IPS-NIHi11 (cell line): ENCODE data around the gene NXPH1.
"Not testable (repeated sequence)": the region's sequence is repeated elsewhere in the genome, so short reads cannot be mapped to it uniquely, and the experiment has no call there.

ENCODE experiments used
- DNase-seq: peaks from one replicate; pipeline ENCODE4 v3.0.0; 2012; ENCODE audit warnings: mixed read lengths, low spot score

NXPH1 gene

DNA sequence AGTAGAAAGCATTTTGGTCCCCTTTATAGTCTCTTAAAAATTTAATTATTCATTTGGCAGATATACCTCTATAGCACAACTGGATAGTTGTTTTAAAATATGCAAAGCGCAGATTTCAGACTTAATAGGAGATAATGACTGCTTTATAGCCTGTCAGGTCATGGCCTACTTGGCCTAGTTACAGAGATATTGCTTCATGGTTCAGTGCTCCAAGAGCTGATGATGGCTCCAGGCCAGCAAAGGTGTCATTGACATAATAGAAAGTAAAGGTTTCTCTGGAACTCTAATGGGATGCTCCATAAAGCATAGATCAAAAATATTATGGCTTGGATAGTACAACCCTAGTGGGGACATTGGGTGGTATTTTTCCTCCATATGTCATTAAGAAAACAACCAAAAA lies 285.7 kb downstream of the NXPH1 start:
- no peak for DNase-seq

GRCh38 chr7:8724080-8724718 lies 290.8 kb downstream of the NXPH1 start:
- peak; percentile 86 for DNase-seq

DNA sequence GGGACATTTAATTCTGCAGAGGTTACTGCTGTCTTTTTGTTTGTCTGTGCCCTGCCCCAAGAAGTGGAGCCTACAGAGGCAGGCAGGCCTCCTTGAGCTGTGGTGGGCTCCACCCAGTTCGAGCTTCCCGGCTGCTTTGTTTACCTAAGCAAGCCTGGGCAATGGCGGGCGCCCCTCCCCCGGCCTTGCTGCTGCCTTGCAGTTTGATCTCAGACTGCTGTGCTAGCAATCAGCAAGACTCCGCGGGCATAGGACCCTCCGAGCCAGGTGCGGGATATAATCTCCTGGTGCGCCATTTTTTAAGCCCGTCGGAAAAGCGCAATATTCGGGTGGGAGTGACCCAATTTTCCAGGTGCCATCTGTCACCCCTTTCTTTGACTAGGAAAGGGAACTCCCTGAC lies 298.3 kb downstream of the NXPH1 start:
- DNase-seq = not testable (repeated sequence)

DNA sequence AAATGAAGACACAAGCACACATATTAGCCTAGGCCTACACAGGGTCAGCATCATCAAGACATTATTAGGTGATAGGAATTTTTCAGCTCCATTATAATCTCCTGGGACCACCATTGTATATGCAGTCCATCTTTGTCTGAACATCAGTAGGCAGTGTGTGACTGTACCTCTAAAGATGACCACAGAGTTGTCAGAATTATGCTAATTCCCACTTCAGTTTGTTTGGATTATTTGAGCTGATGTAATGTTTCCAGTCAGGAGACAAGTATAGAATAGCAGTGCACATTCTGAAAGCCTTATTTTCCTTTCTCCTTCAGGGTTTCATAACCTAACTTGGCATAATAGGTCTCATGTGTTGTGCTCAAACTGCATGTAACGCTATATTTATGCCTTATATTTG lies 306.4 kb downstream of the NXPH1 start:
- no peak for DNase-seq

- DNase-seq = no peak
Observed at GRCh38 chr7:8742837-8743236, 309.4 kb downstream of the NXPH1 start.

DNA sequence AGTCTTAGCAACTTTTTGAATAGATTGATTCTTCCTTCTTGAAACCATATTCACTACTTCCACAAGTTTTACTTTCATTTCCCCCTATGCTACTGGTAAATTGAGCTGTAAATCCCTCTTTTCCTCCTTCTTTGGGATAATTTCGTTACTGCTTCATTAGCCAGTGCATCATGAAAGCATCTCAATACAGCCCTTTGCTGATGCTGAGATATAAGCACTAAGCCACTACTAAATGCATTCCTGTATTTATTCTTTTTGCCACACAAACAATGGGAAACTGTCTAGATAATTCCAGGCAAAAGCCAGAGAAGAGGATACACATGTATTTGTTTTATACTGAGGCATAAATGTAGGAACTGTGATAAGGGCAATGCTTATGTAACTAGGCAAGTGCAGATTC lies 313.9 kb downstream of the NXPH1 start:
- no peak for DNase-seq

- no peak for DNase-seq
Observed at GRCh38 chr7:8751557-8752231, 318.3 kb downstream of the NXPH1 start.

GRCh38 chr7:8753355-8753754 lies 319.9 kb downstream of the NXPH1 start:
- DNase-seq = no peak

- DNase-seq = no peak
Observed at GRCh38 chr7:8761731-8762130, 328.3 kb downstream of the NXPH1 start.

- no peak for DNase-seq
Observed at GRCh38 chr7:8762803-8763202, 329.4 kb downstream of the NXPH1 start.

DNA sequence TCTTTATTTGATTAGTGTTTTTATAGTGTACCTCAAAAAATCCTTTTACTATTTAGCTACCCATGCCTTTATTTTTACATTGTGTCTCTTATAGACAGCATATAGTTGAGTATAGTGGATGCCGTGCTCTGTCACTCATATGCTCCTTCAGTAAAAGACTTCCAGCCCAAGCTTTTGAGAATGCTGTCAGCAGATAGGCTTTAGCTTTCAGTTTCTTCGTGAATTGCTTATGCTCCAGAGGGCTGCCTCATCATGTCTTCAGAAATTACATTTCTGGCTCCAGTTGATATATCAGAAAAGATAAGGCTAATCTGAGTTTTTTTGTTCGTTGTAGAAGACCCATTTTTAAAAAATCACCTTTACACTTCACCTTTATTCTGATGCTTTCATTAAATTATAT lies 332.0 kb downstream of the NXPH1 start:
- DNase-seq = no peak

DNA sequence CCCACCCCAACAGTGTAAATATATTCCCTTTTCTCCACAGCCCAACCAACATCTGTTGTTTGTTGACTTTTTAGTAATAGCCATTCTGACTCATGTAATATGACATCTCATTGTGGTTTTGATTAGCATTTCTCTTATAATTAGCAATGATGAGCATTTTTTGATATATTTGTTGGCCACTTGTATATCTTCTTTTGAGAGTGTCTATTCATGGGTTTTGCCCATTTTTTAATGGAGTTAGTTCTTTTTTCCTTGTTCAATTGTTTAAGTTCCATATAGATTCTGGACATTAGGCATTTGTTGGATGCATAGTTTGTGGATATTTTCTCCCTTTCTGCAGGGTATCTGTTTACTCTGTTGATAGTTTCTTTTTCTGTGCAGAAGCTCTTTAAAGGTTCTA lies 340.1 kb downstream of the NXPH1 start:
- DNase-seq = no peak

GRCh38 chr7:8778459-8778858 lies 345.1 kb downstream of the NXPH1 start:
- no peak for DNase-seq

DNA sequence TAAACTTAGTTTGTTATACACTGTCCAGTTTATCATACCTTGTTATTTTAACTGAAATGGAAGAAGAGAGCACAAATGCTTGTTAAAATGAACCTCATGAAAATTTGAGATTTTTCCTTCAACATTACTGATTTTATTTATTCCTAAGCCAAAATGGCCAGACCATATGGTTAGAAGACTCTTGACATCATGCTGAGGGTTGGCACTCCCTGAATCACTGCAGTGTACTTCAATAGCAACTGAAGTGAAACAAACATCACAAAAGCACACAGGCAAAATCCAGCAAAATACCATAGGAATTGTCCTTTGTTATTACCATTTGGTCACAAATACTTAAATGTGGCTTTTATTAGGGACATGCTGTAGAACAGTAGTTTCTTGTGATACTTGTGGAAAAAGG lies 347.8 kb downstream of the NXPH1 start:
- DNase-seq = no peak

- DNase-seq = no peak
Observed at GRCh38 chr7:8783229-8783628, 349.8 kb downstream of the NXPH1 start.

DNA sequence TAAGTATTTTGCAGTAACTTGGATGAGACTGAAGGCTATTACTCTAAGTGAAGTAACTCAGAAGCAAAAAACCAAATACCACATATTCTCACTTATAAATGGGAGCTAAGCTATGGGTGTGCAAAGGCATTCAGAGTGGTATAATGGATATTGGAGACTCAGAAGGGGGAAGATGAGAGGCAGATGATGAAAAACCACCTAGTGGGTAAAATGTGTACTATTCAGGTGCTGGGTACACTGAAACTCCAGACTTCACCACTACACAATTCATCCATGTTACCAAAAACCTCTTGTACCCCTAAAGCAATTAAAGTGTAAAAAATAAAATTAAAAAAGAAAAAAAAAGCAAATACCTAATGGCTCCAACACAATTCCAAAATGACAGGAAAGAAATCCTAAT lies 351.7 kb downstream of the NXPH1 start:
- no peak for DNase-seq

DNA sequence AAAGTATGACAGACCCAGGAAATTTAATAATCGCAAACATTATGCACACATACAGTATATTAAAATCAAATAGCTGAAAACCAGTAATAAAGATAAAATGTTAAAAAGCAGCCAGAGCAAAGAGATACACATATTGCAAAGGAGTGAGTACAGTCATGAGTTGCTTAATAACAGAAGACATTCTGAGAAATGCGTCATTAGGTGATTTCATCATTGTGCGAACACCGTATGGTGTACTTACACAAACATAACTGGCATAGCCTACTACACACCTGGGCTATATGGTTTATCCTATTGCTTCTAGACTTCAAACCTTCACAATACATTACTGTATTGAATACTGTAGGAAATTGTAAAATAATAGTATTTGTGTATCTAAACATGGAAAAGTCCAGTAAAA lies 367.6 kb downstream of the NXPH1 start:
- DNase-seq = no peak
